Measurements from ENCODE around the gene CPED1.
"Not testable (repeated sequence)": the region's sequence is repeated elsewhere in the genome, so short reads cannot be mapped to it uniquely, and the experiment has no call there.

The CPED1 gene

DNA sequence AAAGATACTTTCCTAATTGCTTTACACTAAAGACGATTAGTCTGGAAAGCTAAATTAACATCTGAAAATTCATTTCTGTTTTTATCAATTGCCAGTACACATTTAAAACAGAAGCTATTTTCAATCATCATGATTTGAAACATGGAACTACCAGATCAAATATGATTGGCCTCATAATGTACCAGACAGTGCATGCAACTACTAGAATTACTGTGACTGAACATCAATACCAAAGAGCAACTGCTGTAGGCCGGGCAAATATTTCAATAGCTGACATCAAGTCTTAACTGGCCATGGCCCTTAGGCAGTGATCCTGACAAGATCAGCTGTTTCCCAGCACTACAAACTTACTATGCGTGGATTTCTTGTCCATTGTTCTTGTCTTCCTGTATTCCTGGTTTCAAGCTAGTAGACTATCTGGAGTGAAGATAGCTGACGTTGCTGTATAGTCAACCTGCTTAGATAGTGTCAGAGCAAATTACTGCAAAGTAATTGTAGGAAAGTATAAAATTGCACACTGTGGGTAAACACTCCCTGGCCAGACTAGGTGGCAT, 318.6 kb downstream of the CPED1 start:
- DNase-seq (ENCODE audit: low read depth in 2 of 3, low spot score in 2 of 3) = no peak

DNA sequence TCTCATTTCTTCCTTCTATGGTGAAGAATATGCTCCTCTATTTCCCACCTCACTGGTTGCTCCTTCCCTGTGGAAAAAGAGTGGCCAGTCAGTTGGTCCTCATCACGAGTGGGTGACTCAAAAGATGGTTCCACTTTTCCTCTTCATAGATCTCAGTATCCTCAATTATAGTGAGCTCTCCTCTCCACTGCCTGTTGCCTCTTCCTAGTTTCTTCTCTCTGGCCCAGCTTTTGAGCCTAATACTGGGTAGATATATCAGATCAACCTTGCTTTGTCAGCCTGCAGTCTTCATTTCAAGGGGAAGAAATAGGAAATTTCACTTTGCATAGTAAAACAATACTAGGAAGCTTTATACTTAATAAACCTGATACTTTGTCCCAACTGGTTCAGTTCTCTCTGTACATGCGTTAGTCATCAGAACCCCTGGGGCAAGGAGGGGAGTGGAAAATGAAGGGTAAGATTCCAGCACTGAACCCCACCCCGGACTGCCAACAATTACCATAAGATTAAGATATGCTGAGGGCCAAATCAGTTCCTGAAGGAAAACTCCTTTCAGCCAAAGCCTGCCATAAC, 324.8 kb downstream of the CPED1 start:
- no peak for DNase-seq (ENCODE audit: low read depth in 2 of 3, low spot score in 2 of 3)

DNA sequence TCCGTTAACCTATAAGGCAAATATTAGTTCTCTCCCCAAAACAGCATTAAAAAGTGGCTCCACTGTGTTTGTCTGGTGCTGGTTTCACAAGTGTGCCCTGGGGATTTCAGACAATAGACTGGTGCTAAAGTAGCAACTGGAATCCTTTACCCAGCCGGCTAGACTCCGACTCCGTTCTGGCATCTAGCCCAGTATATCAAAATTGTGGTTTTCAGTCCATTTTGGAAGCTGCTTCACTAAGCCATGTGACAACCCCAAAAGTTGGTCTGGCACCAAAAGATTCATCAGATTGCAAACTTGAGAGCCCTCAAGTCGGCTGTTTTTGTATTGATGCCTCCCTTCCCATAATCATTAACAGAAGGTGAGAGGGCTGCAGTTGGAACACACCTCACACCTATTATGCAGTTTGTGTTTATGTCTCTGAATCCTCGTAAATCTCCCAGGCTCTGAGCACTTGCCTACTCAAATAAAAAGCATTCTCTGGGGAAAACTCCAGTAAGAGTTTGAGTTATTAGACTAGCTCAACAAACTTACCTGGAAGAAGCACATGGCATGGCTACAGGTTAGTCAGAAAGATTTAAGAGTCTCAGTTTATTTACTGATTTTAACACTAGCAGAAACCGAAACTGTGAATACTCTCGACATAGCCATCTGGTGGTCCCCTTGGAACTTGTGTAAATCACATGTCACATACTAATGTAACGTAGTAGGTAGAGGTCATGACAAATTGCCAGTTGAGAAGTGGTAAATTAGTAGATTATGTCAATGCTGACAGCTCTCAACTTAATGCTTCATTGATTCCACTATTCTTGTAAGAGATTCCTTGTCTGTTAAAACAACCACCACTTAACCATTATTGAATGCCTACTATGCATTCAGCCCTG, 325.5 kb downstream of the CPED1 start:
- DNase-seq (ENCODE audit: low read depth in 2 of 3, low spot score in 2 of 3) = no peak

DNA sequence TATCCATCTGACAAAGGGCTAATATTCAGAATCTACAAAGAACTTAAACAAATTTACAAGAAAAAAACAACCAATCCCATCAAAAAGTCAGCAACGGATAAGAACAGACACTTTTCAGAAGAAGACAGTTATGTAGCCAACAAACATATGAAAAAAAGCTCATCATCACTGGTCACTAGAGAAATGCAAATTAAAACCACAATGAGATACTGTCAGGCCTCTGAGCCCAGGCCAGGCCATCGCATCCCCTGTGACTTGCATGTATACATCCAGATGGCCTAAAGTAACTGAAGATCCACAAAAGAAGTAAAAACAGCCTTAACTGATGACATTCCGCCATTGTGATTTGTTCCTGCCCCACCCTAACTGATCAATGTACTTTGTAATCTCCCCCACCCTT, 326.7 kb downstream of the CPED1 start:
- DNase-seq (ENCODE audit: low read depth in 2 of 3, low spot score in 2 of 3) = not testable (repeated sequence)

DNA sequence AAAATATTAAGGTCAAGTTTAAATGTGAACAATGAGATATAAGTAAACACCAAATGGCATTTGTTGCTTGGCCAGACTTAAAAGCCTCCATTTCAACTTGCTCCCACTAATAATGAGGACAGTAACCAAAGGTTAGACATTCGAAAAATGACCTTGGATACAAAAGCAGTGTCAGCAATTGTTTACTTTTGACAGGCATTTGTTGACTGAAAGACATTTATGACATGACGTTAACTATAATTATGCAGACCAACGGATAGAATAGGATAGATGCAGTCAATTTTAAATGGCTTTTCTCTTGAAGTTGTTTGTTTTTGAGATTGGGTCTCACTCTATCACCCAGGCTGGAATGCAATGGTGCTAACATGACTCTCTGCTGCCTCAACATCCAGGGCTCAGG, 333.9 kb downstream of the CPED1 start:
- DNase-seq (ENCODE audit: low read depth in 2 of 3, low spot score in 2 of 3) = no peak

DNA sequence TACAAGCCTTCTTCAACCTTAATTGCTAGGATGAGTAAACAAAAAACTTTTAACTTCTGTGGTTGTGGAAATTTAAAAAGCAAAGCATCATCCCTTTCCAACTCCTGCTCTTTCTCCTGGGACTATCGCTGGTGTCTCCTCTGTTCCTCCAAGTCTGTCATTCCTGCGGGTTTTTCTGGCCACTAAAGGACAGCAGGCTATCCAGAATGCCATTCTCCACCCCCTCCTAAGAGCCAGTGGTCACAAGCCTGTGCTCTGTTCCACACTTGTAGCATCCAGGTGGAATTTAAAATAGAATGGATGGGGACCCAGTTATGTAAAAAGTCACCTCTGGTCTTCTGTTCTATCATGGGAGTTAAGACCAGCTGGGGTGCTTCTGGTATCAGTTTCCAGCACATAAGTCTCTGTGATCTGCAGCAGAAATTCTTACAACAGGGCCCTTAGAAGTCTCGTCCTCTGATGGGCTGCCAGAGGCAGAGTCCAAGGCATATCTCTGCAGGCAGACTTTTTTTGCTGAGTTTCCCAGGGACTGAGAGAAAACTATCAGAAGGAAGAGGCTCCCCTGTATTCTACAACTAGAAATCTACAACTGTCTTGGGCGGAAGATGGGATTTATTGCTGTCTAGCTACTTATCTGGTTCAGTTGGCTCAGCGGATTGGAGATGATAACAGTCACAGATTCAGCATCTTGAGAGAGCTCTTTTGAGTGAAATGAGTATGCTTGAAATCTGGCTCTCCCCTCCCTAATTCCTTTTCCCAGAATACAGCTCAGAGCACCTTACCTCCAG, 335.2 kb downstream of the CPED1 start:
- DNase-seq (ENCODE audit: low read depth in 2 of 3, low spot score in 2 of 3) = no peak

DNA sequence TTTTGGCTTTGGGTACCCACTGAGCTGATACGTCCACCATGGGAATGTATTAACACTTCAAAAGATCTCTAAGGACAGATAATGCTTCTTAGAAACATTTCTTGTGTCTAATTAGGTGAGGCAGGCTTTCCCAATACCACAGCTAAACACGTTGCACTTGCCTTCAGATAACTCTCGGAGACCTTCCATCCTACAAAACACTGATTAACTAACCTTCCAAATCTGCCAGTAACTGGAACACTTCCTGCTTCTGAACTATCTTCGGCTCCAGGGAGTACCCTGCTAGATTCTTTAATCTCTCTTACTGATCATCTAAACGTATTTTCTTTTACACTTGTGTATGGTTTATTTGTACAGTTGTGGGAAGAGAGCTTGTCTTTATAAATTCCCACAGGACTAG, 339.2 kb downstream of the CPED1 start:
- DNase-seq (ENCODE audit: low read depth in 2 of 3, low spot score in 2 of 3) = no peak

DNA sequence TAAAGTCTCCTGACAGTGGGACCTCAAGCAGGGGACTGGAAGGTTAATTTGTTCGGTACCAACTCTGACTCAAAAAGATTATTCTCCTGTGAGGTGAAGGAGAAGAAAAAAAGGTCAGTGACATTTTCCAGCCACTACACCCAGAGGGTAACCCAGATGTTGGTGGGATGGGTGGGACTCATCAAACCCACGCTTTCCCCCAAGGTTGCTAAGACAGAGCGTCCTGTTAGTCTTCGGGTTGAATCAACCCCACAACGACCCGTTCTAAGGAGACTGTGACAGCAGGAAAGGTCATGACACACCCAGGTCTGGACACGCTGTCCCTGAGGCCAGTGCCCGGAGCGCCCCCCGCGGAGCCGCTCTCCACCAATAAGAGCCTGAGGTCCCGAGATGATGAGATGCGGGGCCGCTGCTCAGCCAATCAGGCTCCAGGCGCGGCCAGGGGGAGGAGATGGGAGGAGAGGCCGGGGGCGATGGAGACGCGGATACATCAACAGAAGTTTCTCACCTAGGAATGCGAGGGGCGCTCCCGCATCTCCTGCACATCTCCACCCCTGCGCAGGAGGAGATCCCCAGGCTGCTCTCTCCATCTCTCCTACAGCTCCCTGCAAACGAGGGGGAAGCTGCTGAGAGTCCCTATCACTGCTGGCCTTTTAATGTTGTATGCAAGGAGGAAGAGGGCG, 340.1 kb downstream of the CPED1 start, which contains the start of gene WNT16:
Gene WNT16 (plus strand): TSS at position 493 of the 683 bp plus-strand sequence. CDS start 293 bp downstream, outside the sequence.
- no peak for DNase-seq (ENCODE audit: low read depth in 2 of 3, low spot score in 2 of 3)

DNA sequence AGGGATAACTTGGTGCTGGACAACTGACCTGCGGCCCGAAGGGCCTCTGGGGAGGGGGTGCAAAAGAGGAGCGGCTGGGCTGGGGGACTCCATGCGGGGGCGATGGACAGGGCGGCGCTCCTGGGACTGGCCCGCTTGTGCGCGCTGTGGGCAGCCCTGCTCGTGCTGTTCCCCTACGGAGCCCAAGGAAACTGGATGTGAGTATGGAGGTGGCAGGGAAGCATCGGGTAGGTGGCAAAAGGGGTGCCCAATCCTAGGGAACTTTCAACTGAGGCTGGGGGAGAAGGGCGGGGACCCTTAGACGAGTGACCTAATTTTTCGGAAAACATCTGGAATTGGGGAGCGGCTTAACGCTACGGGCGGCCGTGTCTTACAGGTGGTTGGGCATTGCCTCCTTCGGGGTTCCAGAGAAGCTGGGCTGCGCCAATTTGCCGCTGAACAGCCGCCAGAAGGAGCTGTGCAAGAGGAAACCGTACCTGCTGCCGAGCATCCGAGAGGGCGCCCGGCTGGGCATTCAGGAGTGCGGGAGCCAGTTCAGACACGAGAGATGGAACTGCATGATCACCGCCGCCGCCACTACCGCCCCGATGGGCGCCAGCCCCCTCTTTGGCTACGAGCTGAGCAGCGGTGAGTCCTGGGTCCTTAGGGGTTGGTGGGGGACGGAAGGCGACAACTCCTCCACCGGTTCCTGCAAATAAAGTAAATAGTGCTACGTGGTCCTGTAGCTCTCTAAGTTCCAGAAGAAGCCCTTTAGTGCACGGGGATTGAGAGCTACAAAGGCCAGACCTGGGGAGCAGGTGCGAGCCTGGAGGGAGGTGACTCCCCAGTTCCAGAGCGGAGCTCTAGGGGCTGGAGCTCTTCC, 340.9 kb downstream of the CPED1 start:
- no peak for DNase-seq (ENCODE audit: low read depth in 2 of 3, low spot score in 2 of 3)

DNA sequence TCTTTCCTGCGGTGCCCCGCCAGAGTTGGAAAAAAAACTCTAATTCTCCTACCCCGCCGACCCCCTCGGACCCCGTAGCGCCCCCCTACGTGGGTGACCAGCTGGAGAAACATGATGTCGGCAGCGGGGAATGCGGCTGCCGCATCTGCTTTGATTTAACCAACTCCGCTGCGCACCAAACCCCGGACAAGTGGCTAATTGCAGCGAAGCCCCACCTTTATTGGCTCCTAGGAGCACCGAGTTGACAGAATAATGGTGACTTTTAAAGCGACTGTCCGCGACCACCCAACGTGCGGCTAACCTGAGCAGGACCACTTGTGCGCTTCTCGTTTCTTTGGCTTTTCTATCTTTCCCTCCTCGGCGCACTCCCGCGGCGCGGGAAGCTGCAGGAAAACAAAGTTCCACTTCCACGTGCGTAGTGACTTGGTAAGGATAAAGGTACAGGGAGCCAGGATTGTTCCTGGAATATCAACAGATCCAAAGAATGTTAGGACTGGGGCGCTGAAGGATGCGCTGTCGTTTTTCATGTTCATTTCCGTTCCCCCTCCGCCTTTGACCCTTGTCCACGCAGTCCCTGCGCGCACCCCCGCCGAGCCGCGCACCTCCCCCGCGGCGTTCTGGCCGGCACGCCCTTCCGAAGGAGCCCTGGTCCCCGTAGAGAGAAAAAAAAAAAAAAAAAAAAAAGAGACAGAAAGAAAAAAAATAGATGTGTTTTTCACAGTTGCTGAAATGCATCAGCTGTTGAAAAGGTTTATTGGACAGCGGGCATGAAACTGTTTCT, 341.7 kb downstream of the CPED1 start:
- DNase-seq (ENCODE audit: low read depth in 2 of 3, low spot score in 2 of 3) = no peak

DNA sequence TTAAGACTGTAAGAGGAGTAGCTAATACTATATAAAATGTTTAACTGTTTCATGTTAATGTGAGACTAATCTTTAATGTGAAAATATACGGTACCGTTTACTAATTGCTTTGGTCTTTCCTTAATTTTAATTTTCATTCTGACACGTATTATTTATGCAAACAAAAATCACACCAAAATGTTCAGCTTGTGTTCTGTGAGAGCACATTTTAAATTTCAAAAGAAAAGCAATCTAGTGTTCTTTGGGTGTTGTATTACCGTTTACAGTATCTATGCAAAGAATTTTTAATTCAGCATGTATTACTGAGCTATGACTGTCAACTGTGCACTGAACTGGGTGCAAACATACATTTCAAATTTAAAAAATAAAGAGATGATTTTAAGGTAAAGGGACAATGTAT, 342.5 kb downstream of the CPED1 start:
- DNase-seq (ENCODE audit: low read depth in 2 of 3, low spot score in 2 of 3) = no peak

DNA sequence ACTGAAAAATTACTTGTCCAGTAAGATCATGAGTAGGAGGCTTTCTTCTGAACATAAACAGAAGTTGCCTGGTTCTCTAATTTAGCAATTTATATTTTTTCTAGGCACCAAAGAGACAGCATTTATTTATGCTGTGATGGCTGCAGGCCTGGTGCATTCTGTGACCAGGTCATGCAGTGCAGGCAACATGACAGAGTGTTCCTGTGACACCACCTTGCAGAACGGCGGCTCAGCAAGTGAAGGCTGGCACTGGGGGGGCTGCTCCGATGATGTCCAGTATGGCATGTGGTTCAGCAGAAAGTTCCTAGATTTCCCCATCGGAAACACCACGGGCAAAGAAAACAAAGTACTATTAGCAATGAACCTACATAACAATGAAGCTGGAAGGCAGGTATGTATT, 343.1 kb downstream of the CPED1 start:
- DNase-seq (ENCODE audit: low read depth in 2 of 3, low spot score in 2 of 3) = no peak

DNA sequence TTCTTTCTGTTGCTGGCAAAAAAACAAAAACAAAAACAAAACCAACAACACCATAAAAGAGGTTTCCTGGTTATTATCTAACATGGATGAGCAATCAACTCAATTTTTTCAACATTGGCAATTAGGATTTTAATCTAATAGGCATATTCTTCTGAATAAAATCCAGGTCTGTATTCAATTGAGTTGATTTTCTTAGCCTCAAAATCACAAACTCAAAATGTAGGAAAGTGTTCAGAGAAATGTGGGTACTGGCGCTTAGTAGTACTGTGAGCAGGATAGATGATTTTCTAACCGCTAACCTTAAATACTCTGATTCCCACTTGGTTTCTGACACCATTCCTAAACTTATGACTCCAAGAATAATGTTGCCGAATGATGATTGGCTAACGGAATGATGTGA, 345.9 kb downstream of the CPED1 start:
- no peak for DNase-seq (ENCODE audit: low read depth in 2 of 3, low spot score in 2 of 3)

DNA sequence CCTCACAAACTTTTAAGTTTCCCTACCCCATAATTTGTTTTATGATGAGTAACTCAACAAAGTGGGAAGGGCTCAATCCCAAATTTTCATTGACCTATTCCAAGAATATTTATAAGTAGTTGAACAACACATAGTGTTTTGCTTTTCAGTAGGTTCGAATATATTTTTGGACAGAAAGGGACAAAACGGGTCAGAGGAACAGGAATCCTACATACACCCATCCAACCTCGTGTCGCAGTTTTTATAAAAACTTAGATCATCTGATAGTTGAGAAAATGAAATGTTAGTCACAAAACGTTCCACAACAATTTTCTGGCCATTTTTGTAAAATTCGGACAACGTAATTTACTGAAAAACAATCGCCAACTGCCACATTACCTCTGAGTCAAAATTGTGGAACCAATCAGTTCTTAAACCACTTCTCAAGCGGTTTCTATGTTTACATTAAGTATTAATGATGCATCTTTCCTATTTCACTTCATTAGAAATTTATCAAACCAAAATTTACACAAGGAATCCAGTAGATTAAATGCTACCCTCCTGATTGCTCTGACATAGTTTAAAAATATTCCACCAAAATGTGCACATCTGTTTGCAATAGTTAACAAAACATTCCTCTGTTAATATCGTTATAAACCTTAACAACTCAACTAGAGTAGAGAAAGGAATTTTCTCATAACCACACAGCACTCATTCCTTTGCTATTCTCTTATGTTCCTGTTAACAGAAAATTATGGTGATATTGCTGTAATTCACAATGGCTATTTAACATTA, 346.6 kb downstream of the CPED1 start:
- no peak for DNase-seq (ENCODE audit: low read depth in 2 of 3, low spot score in 2 of 3)

DNA sequence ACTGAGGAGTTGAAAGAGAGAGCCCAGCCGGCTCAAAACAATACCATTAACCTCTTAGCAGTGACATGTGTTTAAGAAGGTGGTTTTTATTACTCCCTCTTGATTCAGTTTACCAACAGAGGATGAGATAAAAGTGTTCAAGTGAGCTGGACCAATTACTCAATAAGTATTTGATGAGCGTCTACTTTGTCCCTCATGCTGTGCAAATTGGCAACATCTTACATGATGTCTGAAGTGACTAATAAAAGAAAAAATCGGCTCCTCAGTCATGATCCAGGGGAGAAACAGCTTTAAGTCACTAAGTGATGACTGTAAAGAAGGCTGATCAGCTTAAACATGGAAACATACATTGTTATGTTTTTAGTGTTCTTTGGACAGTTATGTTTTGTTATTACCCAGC, 348.1 kb downstream of the CPED1 start:
- no peak for DNase-seq (ENCODE audit: low read depth in 2 of 3, low spot score in 2 of 3)

DNA sequence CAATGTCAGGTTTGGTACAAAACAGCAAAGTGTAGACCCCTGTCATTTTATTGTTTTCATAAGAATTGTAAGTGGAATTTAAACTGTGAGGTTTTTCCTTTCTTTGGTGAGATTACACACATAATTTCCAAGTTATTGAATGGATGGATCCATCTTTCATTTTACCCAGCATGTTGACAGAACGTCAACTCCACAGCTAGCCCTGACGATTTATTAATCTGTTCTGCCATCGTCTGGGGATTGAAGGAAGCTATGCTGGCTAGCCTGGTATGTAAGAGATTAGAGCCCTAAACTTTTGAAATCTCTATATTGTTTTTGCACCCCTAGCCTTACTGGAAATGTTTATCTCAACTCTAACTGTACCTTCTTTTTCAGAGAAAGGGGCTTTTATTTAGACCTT, 348.9 kb downstream of the CPED1 start:
- no peak for DNase-seq (ENCODE audit: low read depth in 2 of 3, low spot score in 2 of 3)

DNA sequence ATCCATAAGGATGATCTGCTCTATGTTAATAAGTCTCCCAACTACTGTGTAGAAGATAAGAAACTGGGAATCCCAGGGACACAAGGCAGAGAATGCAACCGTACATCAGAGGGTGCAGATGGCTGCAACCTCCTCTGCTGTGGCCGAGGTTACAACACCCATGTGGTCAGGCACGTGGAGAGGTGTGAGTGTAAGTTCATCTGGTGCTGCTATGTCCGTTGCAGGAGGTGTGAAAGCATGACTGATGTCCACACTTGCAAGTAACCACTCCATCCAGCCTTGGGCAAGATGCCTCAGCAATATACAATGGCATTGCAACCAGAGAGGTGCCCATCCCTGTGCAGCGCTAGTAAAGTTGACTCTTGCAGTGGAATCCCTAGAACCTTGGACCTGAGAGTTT, 350.6 kb downstream of the CPED1 start:
- DNase-seq (ENCODE audit: low read depth in 2 of 3, low spot score in 2 of 3) = no peak

DNA sequence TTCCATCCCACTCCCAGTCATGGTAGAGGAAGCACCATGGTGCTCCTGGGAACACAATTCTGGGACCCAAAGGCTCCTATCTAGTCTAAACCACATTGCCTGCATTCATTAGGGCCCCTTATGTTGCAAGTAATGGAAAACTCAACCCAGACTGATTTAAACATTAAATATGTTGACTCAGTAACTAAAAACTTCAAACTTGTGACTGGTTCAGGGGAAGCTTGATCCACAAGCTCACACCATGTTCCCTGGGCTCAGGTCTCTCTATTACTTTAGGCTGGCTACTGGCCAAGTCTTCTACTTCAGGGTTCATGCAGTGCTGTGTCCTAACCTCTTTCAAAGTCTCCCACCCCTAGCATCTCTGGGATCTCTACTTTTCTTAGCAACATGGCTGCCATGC, 353.4 kb downstream of the CPED1 start:
- DNase-seq (ENCODE audit: low read depth in 2 of 3, low spot score in 2 of 3) = no peak

DNA sequence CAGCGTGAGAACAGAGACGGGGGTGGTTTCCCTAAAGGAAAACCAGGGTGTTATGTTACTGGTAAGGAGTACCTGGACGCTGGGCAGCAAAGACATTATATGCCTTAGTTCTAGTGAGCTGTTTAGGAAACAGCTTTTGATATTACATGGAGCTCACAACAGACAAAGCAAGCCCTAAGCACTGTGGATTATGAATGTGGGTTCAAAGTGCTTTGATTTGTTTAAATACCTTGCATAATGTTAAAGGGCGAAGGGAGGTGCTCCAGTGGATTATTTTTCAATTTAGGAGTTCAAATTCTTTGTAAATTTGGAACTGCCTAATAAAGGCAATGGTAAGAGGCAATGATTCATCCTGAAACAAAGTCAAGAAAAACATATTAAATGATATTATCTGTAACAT, 354.1 kb downstream of the CPED1 start:
- DNase-seq (ENCODE audit: low read depth in 2 of 3, low spot score in 2 of 3) = no peak

All from activated CD8-positive, alpha-beta memory T cell treated with anti-CD3 and anti-CD28 coated beads for 48 hours (primary cell).